Measurements from ENCODE around the gene ZNF397.

Gene ZNF397

GRCh38 chr18:35296060-35296459, 55.2 kb downstream of the ZNF397 start:
- H3K9ac ChIP-seq (ENCODE audit: low read depth, low read length), result no peak overlapping the region
- no peak for DNase-seq
- ATAC-seq (ENCODE audit: insufficient read depth, low read depth), result no peak
- H3K4me2 ChIP-seq (ENCODE audit: insufficient read depth, low read length), result no peak overlapping the region
- peaks cover 21% of the 10 kb centered on the region for H3K4me1 ChIP-seq (ENCODE audit: insufficient read depth, low read length)
- no peak overlapping the region for H3K27ac ChIP-seq (ENCODE audit: low read length)
- no peaks in the 10 kb centered on the region; the same call in 1 of the 2 replicates for H4K20me1 ChIP-seq (ENCODE audit: insufficient read depth, low read length)
- H3K27me3 ChIP-seq (ENCODE audit: insufficient read depth, low read length, poor library complexity), result no peaks in the 10 kb centered on the region
- no peak overlapping the region for H3K4me3 ChIP-seq (ENCODE audit: low read depth in 1 of 2, low read length in 2 of 2)
- H3K36me3 ChIP-seq (ENCODE audit: insufficient read depth, low read length), result peaks cover 64% of the 10 kb centered on the region
- no peak overlapping the region for H2AFZ ChIP-seq (ENCODE audit: low read depth, low read length)
- H3K79me2 ChIP-seq (ENCODE audit: insufficient read depth, low read length), result peaks cover 97% of the 10 kb centered on the region
- H3K9me3 ChIP-seq (ENCODE audit: insufficient read depth, low read length, severe bottlenecking), result peaks cover 3% of the 10 kb centered on the region
- no peak for TF ChIP-seq EZH2 (IDR thresholded peaks at IDR 0.05; ENCODE audit: borderline replicate concordance, low read depth, low read length, severe bottlenecking)
- no peak for TF ChIP-seq CTCF (IDR thresholded peaks at IDR 0.05; ENCODE audit: borderline replicate concordance, extremely low read depth, low read length, poor library complexity, severe bottlenecking)

- Histone ChIP-seq H3K4me3 (ENCODE audit: low read depth in 1 of 2, low read length in 2 of 2) (no peak overlapping the region), H3K79me2 (ENCODE audit: insufficient read depth, low read length) (peaks cover 67% of the 10 kb centered on the region), H4K20me1 (ENCODE audit: insufficient read depth, low read length) (no peaks in the 10 kb centered on the region), H3K27me3 (ENCODE audit: insufficient read depth, low read length, poor library complexity) (no peaks in the 10 kb centered on the region), H2AFZ (ENCODE audit: low read depth, low read length) (no peak overlapping the region), H3K4me2 (ENCODE audit: insufficient read depth, low read length) (no peak overlapping the region), H3K36me3 (ENCODE audit: insufficient read depth, low read length) (peaks cover 84% of the 10 kb centered on the region), H3K4me1 (ENCODE audit: insufficient read depth, low read length) (no peaks in the 10 kb centered on the region), H3K9ac (ENCODE audit: low read depth, low read length) (no peak overlapping the region), H3K27ac (ENCODE audit: low read length) (no peak overlapping the region), H3K9me3 (ENCODE audit: insufficient read depth, low read length, severe bottlenecking) (peaks cover 58% of the 10 kb centered on the region)
- ATAC-seq (ENCODE audit: insufficient read depth, low read depth), result no peak
- TF ChIP-seq CTCF (IDR thresholded peaks at IDR 0.05; ENCODE audit: borderline replicate concordance, extremely low read depth, low read length, poor library complexity, severe bottlenecking) (no peak), EZH2 (IDR thresholded peaks at IDR 0.05; ENCODE audit: borderline replicate concordance, low read depth, low read length, severe bottlenecking) (no peak)
- no peak for DNase-seq
These were observed 62.8 kb downstream of the ZNF397 start for GRCh38 chr18:35303610-35304009.

GRCh38 chr18:35306588-35307250, 65.9 kb downstream of the ZNF397 start:
- Histone ChIP-seq H3K36me3 (ENCODE audit: insufficient read depth, low read length) (peaks cover 57% of the 10 kb centered on the region), H3K4me3 (ENCODE audit: low read depth in 1 of 2, low read length in 2 of 2) (no peak overlapping the region), H3K79me2 (ENCODE audit: insufficient read depth, low read length) (peaks cover 36% of the 10 kb centered on the region), H4K20me1 (ENCODE audit: insufficient read depth, low read length) (no peaks in the 10 kb centered on the region), H2AFZ (ENCODE audit: low read depth, low read length) (no peak overlapping the region), H3K4me1 (ENCODE audit: insufficient read depth, low read length) (no peaks in the 10 kb centered on the region), H3K9ac (ENCODE audit: low read depth, low read length) (no peak overlapping the region), H3K9me3 (ENCODE audit: insufficient read depth, low read length, severe bottlenecking) (peaks cover 56% of the 10 kb centered on the region), H3K4me2 (ENCODE audit: insufficient read depth, low read length) (no peak overlapping the region), H3K27ac (ENCODE audit: low read length) (no peak overlapping the region), H3K27me3 (ENCODE audit: insufficient read depth, low read length, poor library complexity) (no peaks in the 10 kb centered on the region)
- TF ChIP-seq CTCF (IDR thresholded peaks at IDR 0.05; ENCODE audit: borderline replicate concordance, extremely low read depth, low read length, poor library complexity, severe bottlenecking), result no peak
- ATAC-seq (ENCODE audit: insufficient read depth, low read depth) (no peak), DNase-seq (no peak)

Data from DND-41 (cell line).